ENCODE data around the gene IGLL5.

IGLL5 gene

GRCh38 chr22:22865311-22866072 is 22.1 kb upstream of the IGLL5 start:
- peak in 1 of 2 donors; percentile 46 for DNase-seq

GRCh38 chr22:22866381-22867111 is 21.1 kb upstream of the IGLL5 start:
- no peak for DNase-seq

DNA sequence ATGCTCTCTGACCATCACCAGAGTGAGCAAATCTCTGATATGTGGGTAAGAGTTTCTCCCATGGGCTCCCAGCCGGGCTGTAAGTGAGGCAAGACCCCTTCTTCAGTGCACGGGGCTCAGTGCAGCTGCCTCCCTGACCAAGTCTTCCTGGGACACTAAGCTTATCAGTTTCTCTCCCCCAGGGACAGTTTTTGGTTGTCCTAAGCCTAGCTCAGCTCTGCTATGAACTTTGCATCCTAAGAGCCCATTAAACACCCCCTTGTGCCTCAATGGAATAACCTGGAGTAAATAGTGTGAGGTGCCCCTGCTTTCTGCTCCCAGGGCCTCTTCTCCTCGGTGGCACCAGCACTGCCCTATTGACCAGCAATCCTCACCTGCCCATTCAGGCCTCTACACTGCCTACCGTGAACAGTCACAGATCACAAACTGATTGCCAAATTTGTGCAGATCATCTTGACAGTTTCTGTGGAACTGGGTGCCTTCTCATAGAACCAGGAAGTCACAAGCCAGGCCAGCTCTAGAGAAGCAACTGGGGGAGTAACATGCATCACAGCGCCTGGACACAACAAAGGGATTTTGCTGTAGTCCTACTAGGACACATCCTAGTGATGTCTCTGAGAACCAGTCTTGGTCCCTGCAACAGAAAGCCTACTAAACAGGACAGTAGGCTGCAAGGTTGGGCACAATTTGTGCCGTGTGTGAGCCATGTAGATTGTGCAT is 19.5 kb upstream of the IGLL5 start:
- no peak for DNase-seq

- no peak for DNase-seq
Observed at GRCh38 chr22:22870577-22871404, 16.8 kb upstream of the IGLL5 start.

DNA sequence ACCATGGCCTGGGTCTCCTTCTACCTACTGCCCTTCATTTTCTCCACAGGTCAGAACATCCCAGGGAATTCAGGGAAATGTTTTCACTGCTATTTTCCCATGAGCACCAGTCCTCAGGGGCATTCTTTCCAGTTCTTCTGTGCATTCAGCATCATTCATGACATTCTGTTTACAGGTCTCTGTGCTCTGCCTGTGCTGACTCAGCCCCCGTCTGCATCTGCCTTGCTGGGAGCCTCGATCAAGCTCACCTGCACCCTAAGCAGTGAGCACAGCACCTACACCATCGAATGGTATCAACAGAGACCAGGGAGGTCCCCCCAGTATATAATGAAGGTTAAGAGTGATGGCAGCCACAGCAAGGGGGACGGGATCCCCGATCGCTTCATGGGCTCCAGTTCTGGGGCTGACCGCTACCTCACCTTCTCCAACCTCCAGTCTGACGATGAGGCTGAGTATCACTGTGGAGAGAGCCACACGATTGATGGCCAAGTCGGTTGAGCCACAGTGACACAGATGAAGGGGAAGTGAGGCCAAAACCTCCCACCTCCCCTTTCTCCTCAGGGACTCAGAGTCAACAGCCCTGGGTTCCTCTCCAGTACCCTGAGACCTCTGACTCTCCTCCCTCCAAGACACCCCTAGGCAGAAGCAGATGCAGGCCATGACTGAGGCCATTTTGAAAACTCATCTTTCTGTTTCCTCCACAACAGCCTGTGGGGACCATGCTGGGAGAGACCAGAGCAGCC is 15.9 kb upstream of the IGLL5 start:
- no peak for DNase-seq

DNA sequence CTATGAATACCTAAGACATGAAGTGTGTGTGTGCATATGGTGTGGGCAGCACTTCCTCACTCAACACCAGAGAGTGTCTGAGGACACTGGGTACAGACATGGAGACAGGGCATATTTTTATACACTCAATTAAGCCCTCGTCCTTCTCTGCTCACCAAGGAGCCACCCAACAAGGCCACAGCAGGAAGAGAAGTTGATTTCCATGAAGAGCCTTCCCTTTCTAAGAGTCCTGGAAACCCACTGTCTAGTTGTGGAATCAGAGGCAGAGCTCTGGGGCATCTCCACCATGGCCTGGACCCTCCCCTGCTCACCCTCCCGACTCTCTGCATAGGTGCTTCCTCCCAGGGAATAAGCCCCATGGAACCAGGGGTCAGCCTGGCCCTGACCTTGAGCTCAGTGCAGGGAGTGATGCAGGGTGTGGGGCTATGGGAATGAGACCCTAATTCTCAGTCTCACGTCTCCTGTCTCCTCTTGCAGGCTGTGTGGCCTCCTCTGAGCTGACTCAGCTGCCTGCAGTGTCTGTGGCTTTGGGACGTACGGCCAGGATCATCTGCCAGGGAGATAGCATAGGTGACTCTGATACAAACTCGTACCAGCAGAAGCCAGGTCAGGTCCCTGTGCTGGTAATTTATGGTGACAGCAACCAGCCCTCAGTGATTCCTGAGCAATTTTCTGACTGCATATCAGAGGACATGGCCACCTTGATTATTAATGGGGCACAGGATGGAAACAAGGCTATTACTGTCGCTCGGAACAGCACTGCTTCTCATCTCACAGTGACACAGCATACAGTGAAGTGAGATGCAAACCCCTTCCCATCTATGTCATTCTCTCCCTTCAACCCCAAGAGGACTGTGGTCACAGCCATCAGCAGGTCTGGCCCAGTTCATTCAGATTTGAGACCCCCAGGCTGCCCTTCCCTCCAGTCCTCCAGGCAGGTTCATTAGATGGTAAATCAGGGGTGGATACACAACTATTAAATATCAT is 14.6 kb upstream of the IGLL5 start:
- DNase-seq, result peak in 1 of 2 donors; percentile 8

- peak; percentile 81 to 82 for DNase-seq
Observed at GRCh38 chr22:22877523-22878210, 9.9 kb upstream of the IGLL5 start.

DNA sequence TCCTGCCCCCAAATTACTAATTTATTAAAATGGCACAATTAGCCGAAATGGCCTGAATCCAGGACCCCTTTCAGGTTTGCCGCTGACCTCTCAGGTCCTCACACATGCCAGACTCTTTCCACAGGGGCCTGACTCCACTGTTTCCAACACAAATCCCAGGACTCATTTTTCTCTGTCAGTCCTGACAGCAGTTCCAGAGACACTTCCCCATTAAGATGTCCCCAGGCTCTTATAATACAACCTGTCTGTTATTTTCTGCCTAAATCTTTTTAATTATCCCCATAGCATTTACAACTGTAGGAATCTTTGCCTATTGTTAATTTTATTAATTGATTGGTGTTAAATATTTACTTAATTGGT is 9.4 kb upstream of the IGLL5 start:
- DNase-seq, result peak in 1 of 2 donors; percentile 6

DNA sequence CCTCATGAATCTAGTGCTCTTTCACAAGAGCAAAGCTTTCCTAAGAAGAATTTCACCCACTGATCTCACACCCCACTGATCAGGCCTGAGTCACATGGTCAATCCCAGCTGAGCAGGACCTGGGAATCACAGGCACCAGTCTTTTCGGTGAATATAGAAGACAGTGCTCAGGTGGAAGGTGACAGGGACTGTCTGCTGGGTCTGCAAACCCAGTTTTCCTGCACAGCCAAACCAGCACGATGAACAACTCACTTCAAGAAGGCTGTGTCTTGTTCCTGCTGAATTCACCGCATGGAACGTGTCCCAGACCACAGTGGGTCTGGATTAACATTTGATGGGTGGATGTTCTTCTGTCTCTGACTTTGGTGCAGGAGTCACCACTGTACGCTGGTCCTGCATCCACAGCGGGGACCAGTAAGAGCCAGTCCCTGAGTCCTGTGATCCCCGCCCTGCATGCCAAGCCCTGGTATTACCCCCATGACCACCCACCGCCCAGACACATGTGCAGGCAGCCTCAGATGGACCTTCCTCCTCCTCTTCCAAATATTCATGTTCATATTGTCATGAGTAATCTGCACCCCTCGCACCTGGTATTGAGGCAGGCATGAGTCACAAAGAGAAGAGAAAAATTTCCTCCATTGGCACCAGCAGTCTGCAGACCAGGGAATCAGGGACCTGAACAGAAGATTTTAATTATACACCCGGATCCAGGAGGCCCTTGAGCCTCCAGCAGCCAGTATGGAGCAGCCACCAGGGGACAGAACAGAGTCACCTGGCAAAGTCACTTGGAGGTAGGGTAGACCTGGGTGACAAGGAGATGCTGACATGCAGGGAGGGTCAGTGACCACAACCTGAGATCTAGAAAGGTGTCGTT is 8.6 kb upstream of the IGLL5 start:
- DNase-seq, result peak in 1 of 2 donors; percentile 12

- peak in 1 of 2 donors; percentile 15 for DNase-seq
Observed at GRCh38 chr22:22879675-22880155, 7.9 kb upstream of the IGLL5 start.

GRCh38 chr22:22880645-22881044 is 7.0 kb upstream of the IGLL5 start:
- DNase-seq, result no peak

DNA sequence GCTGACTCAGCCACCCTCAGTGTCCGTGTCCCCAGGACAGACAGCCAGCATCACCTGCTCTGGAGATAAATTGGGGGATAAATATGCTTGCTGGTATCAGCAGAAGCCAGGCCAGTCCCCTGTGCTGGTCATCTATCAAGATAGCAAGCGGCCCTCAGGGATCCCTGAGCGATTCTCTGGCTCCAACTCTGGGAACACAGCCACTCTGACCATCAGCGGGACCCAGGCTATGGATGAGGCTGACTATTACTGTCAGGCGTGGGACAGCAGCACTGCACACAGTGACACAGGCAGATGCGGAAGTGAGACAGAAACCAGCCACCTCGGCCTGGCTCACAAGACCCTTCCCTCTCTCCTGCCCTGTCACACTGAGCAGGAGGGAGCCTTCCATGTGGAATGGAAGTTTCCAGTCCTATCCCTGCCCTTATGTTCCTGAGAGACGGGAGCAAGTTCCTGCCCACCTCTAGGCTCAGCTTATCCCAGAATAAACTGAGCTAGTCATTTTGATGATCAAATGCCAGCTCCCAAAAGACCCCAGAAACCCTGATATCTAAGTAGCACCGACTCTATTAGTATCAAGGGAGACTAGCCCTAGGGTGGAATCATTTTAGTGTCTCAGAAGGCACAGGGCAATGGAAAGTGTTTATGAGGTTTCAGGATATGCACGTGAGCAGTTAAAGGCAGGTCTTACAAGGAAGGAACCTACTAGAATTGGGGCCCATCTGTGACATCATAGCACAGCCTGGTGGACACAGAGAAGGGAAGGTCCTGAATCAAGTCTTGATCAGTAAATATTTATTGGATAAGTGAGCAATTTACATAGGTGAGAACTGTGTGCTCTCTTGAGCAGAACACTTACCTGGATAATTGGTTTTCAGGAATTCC is 6.3 kb upstream of the IGLL5 start:
- DNase-seq, result no peak

GRCh38 chr22:22882033-22882717 is 5.4 kb upstream of the IGLL5 start:
- DNase-seq, result peak; percentile 16 to 43

DNA sequence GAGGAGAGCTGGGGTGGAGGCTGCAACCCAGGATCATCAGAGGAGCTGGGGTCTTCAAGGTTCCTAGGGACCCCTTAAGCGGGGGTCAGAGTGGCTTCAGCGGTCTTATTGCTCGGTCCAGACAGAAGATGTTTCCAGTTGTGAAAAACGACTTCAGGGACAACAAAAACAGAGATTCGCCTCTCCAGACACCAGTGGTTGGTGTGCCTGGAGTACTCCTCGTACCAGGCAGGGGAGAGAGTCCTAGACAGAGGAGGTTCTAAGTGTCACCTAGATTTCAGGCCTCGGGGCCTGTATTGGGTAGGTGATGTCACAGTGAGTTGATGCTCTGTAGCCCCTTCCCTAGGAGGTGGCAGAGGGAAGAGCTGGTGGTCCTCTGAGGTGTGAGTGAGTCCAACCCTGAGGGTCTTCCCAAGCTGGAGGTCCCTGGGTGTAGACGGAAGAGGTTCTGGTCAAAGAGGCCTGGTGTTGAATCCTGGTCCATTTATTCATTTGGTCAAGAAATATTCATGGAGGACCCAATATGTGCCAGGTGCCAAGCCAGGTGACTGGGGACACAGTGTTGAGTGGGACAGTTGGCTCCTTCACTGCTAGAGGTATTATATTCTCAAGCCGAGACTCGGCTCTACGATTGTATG is 4.4 kb upstream of the IGLL5 start:
- DNase-seq, result peak in 1 of 2 donors; percentile 8

GRCh38 chr22:22884010-22884887 is 3.4 kb upstream of the IGLL5 start:
- DNase-seq, result peak; percentile 63 to 68
